ENCODE results near the gene FOXJ3. TPM values are rescaled to one million over a fixed set of nuclear protein-coding genes. Genes with fewer than 3 reads are reported as not detected.

FOXJ3 gene
- total and polyA plus RNA-seq, 2 of the 4 experiments (the other 2 are of a cell fraction), result 16.7 to 30.5 TPM

GRCh38 chr1:42191319-42191718 is 143.7 kb downstream of the FOXJ3 start:
- H4K8ac ChIP-seq (ENCODE audit: low read depth in 2 of 2, low read length in 2 of 2), result no peak overlapping the region
- TF ChIP-seq POLR2A (IDR thresholded peaks at IDR 0.05; ENCODE audit: low read depth, low read length) (no peak), NFE2L2 (IDR thresholded peaks at IDR 0.05; ENCODE audit: low read depth, low read length) (no peak), BHLHE40 (IDR thresholded peaks at IDR 0.05; ENCODE audit: low read depth, low read length) (no peak), RCOR1 (IDR thresholded peaks at IDR 0.05; ENCODE audit: insufficient replicate concordance, low read length) (no peak), MAFK (IDR thresholded peaks at IDR 0.05; ENCODE audit: low read depth, low read length) (no peak), CEBPB (IDR thresholded peaks at IDR 0.05; ENCODE audit: low read depth, low read length) (no peak), CTCF (conservative IDR thresholded peaks at IDR 0.05; ENCODE audit: low read depth, low read length) (no peak), CHD1 (IDR thresholded peaks at IDR 0.05; ENCODE audit: low read depth, low read length) (no peak), RFX5 (IDR thresholded peaks at IDR 0.05; ENCODE audit: low read depth, low read length) (no peak), MXI1 (IDR thresholded peaks at IDR 0.05; ENCODE audit: borderline replicate concordance, low read depth, low read length) (no peak), USF2 (IDR thresholded peaks at IDR 0.05; ENCODE audit: low read depth, low read length) (no peak), RAD21 (IDR thresholded peaks at IDR 0.05; ENCODE audit: low read length) (no peak), SMC3 (IDR thresholded peaks at IDR 0.05; ENCODE audit: low read depth, low read length) (no peak), ELK1 (IDR thresholded peaks at IDR 0.05; ENCODE audit: borderline replicate concordance, low read depth, low read length) (no peak), MAZ (IDR thresholded peaks at IDR 0.05; ENCODE audit: borderline replicate concordance, low read depth, low read length) (no peak), FOS (IDR thresholded peaks at IDR 0.05; ENCODE audit: low read depth, low read length) (no peak)
- H2BK20ac ChIP-seq (ENCODE audit: low read depth, low read length), result no peak overlapping the region
- in situ Hi-C loops (cut with MboI; ENCODE audit: low sequenced_read_pairs), result no loop called here
- DNase-seq (no peak), ATAC-seq (ENCODE audit: low read depth) (no peak)
- H4K20me1 ChIP-seq (ENCODE audit: insufficient read depth, low read length), result no peaks in the 10 kb centered on the region; the same call in 1 of the 2 replicates
- H3K18ac ChIP-seq (ENCODE audit: low read depth, low read length), result no peak overlapping the region
- no peak overlapping the region for H2BK120ac ChIP-seq (ENCODE audit: low read depth, low read length)
- H3K36me3 ChIP-seq (ENCODE audit: control insufficient read depth, insufficient read depth, low read length), result peaks cover 12% of the 10 kb centered on the region
- H3K9ac ChIP-seq (ENCODE audit: low read depth, low read length), result no peak overlapping the region
- H3K23ac ChIP-seq (ENCODE audit: low read depth, low read length), result no peak overlapping the region
- no peak overlapping the region for H3K56ac ChIP-seq (ENCODE audit: extremely low read depth, insufficient read depth, low read length)
- no peak overlapping the region for H3K4ac ChIP-seq (ENCODE audit: low read depth, low read length)
- no peak overlapping the region for H3K4me2 ChIP-seq (ENCODE audit: low read depth, low read length)
- no peaks in the 10 kb centered on the region for H3K9me3 ChIP-seq (ENCODE audit: control insufficient read depth, insufficient read depth, low read length)
- 100% methylated on average over 2 of the region's 8 CpGs; no CpG with 5 or more reads in 1 of the 2 experiments for WGBS, 2 experiments (ENCODE audit: extremely low coverage in 2 of 2, insufficient read length in 1 of 2)
- H3K27me3 ChIP-seq (ENCODE audit: control insufficient read depth, insufficient read depth, low read length), result no peaks in the 10 kb centered on the region
- peaks cover 3% of the 10 kb centered on the region; the same call in 1 of the 2 replicates for H3K9me1 ChIP-seq (ENCODE audit: insufficient read depth, low read length)
- no peak overlapping the region for H2BK15ac ChIP-seq (ENCODE audit: low read depth, low read length)
- peaks cover 7 to 10% of the 10 kb centered on the region in 2 experiments; a peak in 3 of 4 replicates for H3K79me1 ChIP-seq (ENCODE audit: low read depth in 1 of 2, low read length in 2 of 2)
- no peak overlapping the region for H2AK5ac ChIP-seq (ENCODE audit: low read depth, low read length)
- H3K14ac ChIP-seq (replicated peaks; ENCODE audit: low read depth, low read length), result no peak overlapping the region
- H2AK9ac ChIP-seq (replicated peaks; ENCODE audit: low read depth, low read length, poor library complexity), result no peak overlapping the region
- no peak overlapping the region for H3K27ac ChIP-seq (ENCODE audit: insufficient read depth, low read length)
- H4K5ac ChIP-seq (ENCODE audit: low read depth, low read length), result no peak overlapping the region
- CTCF ChIA-PET, result no interaction called here
- intact Hi-C loops (cut with micrococcal nuclease), result loop anchor here (5.0 kb wide), 1 partner anchor 141 kb away; no protein-coding TSS in a partner anchor
- no peak overlapping the region for H3K4me3 ChIP-seq (ENCODE audit: insufficient read depth, low read depth, low read length)
- dilution Hi-C loops (cut with HindIII; ENCODE audit: low sequenced_read_pairs, unreplicated experiment), result no loop called here
- H2BK5ac ChIP-seq (ENCODE audit: low read depth, low read length, poor library complexity, severe bottlenecking), result no peak overlapping the region
- POLR2A ChIA-PET (ENCODE audit: unreplicated experiment), result no interaction called here
- BruUV-seq (replicated peaks), result no TSS peak
- H2AFZ ChIP-seq (replicated peaks; ENCODE audit: low read length, poor library complexity), result no peak overlapping the region
- no peak overlapping the region for H4K91ac ChIP-seq (ENCODE audit: insufficient read depth, low read depth, low read length)
- no peaks in the 10 kb centered on the region for H3K4me1 ChIP-seq (ENCODE audit: control insufficient read depth, insufficient read depth, low read length)

Measured in IMR-90 (cell line).